ENCODE data around the gene IL1B.

Gene IL1B

DNA sequence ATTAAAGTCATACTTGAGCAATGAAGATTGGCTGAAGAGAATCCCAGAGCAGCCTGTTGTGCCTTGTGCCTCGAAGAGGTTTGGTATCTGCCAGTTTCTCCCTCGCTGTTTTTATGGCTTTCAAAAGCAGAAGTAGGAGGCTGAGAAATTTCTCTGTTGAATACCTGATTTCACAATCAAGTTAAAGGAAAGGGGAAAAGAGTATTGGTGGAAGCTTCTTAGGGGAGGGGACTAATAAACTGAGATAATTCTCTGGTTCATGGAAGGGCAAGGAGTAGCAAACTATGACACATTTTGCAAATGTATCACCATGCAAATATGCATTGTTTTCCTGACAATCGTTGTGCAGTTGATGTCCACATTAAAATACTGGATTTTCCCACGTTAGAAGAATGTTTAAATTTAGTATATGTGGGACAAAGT is at the start of gene IL1B:
IL1B (minus strand) TSS at position 85 of the 423 bp plus-strand sequence. CDS start 550 bp downstream, outside the sequence.
- no peaks in the 10 kb centered on the region for H3K9me3 ChIP-seq (ENCODE audit: control insufficient read depth, low read depth, low read length)
- H3K4me1 ChIP-seq (ENCODE audit: control insufficient read depth, low read depth, low read length): peaks cover 3% of the 10 kb centered on the region
- no peak within 1 kb of the TSS for H3K9ac ChIP-seq (ENCODE audit: low read length)
- no peaks in the 10 kb centered on the region for H3K36me3 ChIP-seq (ENCODE audit: control insufficient read depth, low read depth, low read length)
- H3K4me3 ChIP-seq (ENCODE audit: low read length): no peak within 1 kb of the TSS
- no peak within 1 kb of the TSS for H3K27ac ChIP-seq (ENCODE audit: low read length)
- no peaks in the 10 kb centered on the region for H3K27me3 ChIP-seq (ENCODE audit: control insufficient read depth, insufficient read depth, low read length)

DNA sequence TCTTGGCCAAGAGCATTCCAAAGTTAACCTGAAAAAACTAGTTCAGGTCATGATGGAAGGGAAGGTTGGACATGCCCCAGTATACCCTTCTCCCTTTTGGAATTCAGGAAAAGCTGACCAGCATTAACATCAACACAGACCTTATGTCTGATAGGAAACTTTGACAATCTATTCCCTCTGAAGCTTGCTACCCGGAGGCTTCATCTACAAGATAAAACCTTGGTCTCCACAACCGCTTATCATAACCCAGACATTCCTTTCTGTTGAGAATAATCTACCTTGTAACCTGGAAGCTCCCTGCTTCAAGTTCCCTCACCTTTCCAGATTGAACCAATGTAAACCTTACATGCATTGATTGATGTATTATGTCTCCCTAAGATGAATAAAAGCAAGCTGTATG is 49.7 kb upstream of the IL1B start:
- Histone ChIP-seq H3K4me3 (ENCODE audit: low read length) (no peak overlapping the region), H3K9ac (ENCODE audit: low read length) (no peak overlapping the region), H3K27ac (ENCODE audit: low read length) (no peak overlapping the region), H3K36me3 (ENCODE audit: control insufficient read depth, low read depth, low read length) (no peaks in the 10 kb centered on the region), H3K27me3 (ENCODE audit: control insufficient read depth, insufficient read depth, low read length) (no peaks in the 10 kb centered on the region), H3K4me1 (ENCODE audit: control insufficient read depth, low read depth, low read length) (no peaks in the 10 kb centered on the region), H3K9me3 (ENCODE audit: control insufficient read depth, low read depth, low read length) (no peaks in the 10 kb centered on the region)

DNA sequence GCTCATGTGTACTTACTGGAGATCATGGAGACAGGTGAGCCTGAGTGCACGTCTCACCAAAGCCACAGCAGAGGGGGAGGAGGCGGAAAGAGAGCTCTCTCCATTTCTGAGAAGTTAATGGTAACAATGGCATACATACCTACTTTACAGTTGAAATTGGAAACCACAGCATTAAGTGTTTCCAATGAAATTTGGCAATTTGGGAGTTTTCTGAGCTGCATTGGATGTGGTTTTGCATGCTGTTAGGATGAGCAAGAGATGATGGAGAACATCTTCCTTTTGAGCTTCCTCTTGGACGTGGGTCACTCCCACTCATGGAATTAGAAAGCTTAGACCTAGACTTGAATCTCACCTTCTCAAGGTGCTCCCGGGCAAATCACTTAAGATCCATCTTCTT is 48.9 kb upstream of the IL1B start:
- no peaks in the 10 kb centered on the region for H3K36me3 ChIP-seq (ENCODE audit: control insufficient read depth, low read depth, low read length)
- no peaks in the 10 kb centered on the region for H3K9me3 ChIP-seq (ENCODE audit: control insufficient read depth, low read depth, low read length)
- H3K27me3 ChIP-seq (ENCODE audit: control insufficient read depth, insufficient read depth, low read length): no peaks in the 10 kb centered on the region
- no peak overlapping the region for H3K4me3 ChIP-seq (ENCODE audit: low read length)
- H3K27ac ChIP-seq (ENCODE audit: low read length): no peak overlapping the region
- H3K4me1 ChIP-seq (ENCODE audit: control insufficient read depth, low read depth, low read length): no peaks in the 10 kb centered on the region
- no peak overlapping the region for H3K9ac ChIP-seq (ENCODE audit: low read length)

DNA sequence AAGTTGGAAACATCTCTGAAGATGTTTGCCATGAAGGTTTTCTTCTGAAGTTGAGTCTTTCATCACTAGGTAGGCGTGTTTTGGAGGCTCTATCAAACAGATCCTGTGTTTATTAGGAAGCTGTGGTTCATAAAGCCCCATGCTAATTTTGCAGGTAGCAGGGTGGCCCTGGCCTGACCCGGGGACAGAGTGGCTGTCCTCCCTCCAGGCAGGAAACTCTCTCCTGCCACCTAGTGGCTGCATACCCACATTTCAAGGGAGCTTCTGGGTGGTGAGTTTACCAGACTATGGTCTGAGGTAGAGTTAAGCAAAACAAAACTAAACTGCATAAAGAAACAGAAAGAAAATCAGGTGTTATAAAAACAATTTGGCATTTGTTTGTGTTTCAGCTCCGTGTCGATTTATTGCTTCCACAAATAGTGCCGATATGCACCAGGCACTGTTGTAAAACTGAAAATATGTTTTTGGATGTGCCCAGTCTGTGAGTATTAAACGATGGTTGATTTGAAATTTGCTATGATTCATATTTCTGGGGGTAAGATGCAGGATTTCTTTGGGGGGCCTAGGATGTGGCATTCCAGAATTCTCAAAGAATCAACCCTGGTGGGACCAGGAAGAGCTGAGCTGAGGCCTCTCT is 48.4 kb upstream of the IL1B start:
- no peaks in the 10 kb centered on the region for H3K36me3 ChIP-seq (ENCODE audit: control insufficient read depth, low read depth, low read length)
- H3K4me3 ChIP-seq (ENCODE audit: low read length): no peak overlapping the region
- no peak overlapping the region for H3K9ac ChIP-seq (ENCODE audit: low read length)
- H3K4me1 ChIP-seq (ENCODE audit: control insufficient read depth, low read depth, low read length): no peaks in the 10 kb centered on the region
- H3K27me3 ChIP-seq (ENCODE audit: control insufficient read depth, insufficient read depth, low read length): no peaks in the 10 kb centered on the region
- H3K27ac ChIP-seq (ENCODE audit: low read length): no peak overlapping the region
- no peaks in the 10 kb centered on the region for H3K9me3 ChIP-seq (ENCODE audit: control insufficient read depth, low read depth, low read length)

DNA sequence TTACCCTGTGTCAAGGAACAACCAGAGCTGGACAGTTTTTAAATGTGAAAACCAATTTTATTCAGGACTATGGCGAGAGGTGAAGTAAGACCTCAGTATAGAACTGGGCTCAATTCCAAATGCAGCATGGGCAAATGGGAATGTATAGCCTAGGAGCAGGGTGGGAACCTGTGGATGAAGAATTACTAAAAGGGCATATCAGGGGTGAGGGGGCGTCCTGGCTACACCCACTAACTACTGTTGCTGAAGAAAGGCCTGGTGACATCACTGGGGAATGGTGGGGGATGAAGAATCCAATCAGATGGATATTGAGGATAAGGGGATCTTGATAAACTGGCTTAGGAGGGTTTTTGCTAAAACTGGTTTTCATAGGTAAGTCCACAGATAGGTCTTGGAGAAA is 47.1 kb upstream of the IL1B start:
- no peaks in the 10 kb centered on the region for H3K36me3 ChIP-seq (ENCODE audit: control insufficient read depth, low read depth, low read length)
- no peak overlapping the region for H3K9ac ChIP-seq (ENCODE audit: low read length)
- no peaks in the 10 kb centered on the region for H3K4me1 ChIP-seq (ENCODE audit: control insufficient read depth, low read depth, low read length)
- no peaks in the 10 kb centered on the region for H3K9me3 ChIP-seq (ENCODE audit: control insufficient read depth, low read depth, low read length)
- no peak overlapping the region for H3K27ac ChIP-seq (ENCODE audit: low read length)
- H3K4me3 ChIP-seq (ENCODE audit: low read length): no peak overlapping the region
- no peaks in the 10 kb centered on the region for H3K27me3 ChIP-seq (ENCODE audit: control insufficient read depth, insufficient read depth, low read length)

DNA sequence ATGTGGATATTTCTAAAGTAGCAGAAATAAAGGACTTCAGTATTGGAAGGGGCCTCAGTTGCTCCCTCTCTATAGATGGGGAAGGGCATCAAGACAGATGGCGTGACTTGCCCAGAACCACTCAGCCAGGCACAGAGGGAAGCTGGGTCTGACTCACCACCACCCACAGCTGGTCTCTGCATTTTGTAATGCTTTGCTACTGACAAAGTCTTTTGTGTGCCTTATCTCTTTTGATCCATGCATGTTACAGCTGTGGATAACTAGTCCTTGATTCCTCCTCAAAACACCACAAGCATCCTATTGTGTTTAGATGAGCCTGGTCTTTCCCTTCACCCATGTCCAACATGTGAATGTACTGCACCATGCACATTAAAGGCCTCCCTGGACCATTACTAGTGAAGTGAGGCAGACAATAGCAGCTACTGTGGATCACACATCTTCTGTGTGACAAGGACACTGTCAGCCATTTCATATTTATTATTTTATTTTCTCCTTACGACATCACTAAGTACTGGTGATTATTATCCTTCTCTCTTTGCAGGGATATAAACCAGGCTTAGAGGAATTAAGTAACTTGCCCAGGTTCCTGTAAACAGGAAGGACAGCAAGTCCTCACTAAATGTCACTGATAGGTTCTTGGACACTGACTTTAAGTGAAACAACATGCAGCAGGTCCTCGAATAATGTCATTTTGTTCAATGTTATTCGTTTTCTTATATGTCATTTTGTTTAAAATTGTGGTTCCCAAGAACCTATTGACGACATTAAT is 44.8 kb upstream of the IL1B start:
- Histone ChIP-seq H3K9ac (ENCODE audit: low read length) (no peak overlapping the region), H3K36me3 (ENCODE audit: control insufficient read depth, low read depth, low read length) (no peaks in the 10 kb centered on the region), H3K4me3 (ENCODE audit: low read length) (no peak overlapping the region), H3K27me3 (ENCODE audit: control insufficient read depth, insufficient read depth, low read length) (no peaks in the 10 kb centered on the region), H3K9me3 (ENCODE audit: control insufficient read depth, low read depth, low read length) (no peaks in the 10 kb centered on the region), H3K4me1 (ENCODE audit: control insufficient read depth, low read depth, low read length) (no peaks in the 10 kb centered on the region), H3K27ac (ENCODE audit: low read length) (no peak overlapping the region)

DNA sequence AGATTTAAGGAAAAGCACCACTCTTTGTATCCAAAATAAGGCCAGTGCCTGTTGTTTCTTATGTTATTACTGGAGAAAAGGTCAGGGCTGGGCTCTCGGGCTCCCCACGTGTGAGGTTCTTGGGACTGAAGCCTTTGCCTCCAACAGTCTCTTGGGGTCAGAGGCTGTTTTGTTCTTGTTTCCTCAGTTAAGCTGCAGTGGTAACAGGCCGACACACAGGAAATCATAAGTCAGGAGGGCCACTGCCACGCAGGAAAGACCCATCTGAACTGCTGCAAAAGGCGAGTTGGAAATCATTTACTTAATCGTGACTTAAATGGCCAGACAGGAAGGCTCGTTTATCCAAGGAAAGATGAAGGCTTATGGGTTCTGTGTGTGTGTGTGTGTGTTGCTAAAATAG is 44.1 kb upstream of the IL1B start:
- no peak overlapping the region for H3K4me3 ChIP-seq (ENCODE audit: low read length)
- no peak overlapping the region for H3K9ac ChIP-seq (ENCODE audit: low read length)
- H3K27me3 ChIP-seq (ENCODE audit: control insufficient read depth, insufficient read depth, low read length): no peaks in the 10 kb centered on the region
- no peaks in the 10 kb centered on the region for H3K9me3 ChIP-seq (ENCODE audit: control insufficient read depth, low read depth, low read length)
- H3K27ac ChIP-seq (ENCODE audit: low read length): no peak overlapping the region
- no peaks in the 10 kb centered on the region for H3K36me3 ChIP-seq (ENCODE audit: control insufficient read depth, low read depth, low read length)
- no peaks in the 10 kb centered on the region for H3K4me1 ChIP-seq (ENCODE audit: control insufficient read depth, low read depth, low read length)

DNA sequence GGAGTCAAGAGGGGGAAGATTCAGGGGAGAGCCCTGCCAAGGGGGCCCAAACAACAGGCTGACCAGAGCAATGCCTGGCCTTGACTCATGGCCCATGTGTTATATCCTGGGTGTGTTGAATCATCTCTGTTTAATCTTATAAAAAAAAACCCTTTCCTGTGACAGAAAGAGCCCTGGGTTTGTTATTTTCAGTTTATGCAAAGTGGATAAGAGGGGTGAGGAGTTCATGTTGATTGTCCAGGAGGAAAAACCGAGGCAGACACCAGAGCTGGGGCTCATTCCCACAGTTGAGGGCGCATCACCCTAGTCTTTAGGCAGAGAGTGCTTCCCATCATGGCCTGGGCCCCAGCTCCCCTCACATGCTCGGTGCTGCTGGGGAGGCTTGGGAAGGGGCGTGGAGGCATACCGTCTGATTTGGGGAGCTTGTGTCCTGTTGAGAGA is 43.5 kb upstream of the IL1B start:
- Histone ChIP-seq H3K27ac (ENCODE audit: low read length) (no peak overlapping the region), H3K36me3 (ENCODE audit: control insufficient read depth, low read depth, low read length) (no peaks in the 10 kb centered on the region), H3K4me3 (ENCODE audit: low read length) (no peak overlapping the region)

DNA sequence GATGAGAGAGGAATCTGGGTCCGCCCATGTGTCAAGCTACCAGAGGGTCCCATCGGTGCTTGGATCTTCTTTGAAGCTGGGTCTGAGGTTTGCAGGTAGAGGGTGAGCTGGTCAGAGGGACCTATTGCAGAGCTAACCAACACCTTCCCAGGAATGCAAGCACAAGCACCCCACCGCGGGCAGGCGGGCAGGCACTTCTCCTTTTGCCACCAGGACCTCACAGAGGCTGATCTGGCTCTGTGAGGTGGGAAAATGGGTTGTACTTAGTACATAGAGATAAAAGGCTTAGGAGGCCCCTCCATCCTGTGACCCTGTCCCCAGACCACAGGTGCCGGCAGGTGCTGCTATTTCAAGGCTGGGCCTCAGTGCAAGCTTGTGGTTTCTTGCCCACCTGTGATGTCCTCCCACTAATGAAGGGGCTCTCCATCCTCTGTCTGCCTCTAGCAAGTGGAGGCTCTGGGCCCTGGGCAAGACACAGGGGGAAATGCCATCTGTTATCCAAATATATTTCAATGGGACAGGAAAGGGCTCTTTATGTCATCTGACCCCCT is 43.0 kb upstream of the IL1B start:
- H3K36me3 ChIP-seq (ENCODE audit: control insufficient read depth, low read depth, low read length): no peaks in the 10 kb centered on the region
- no peaks in the 10 kb centered on the region for H3K4me1 ChIP-seq (ENCODE audit: control insufficient read depth, low read depth, low read length)

More for the DNA sequence above, 43.5 kb upstream of the IL1B start:
- no peaks in the 10 kb centered on the region for H3K27me3 ChIP-seq (ENCODE audit: control insufficient read depth, insufficient read depth, low read length)
- H3K9ac ChIP-seq (ENCODE audit: low read length): no peak overlapping the region
- no peaks in the 10 kb centered on the region for H3K4me1 ChIP-seq (ENCODE audit: control insufficient read depth, low read depth, low read length)
- H3K9me3 ChIP-seq (ENCODE audit: control insufficient read depth, low read depth, low read length): no peaks in the 10 kb centered on the region

DNA sequence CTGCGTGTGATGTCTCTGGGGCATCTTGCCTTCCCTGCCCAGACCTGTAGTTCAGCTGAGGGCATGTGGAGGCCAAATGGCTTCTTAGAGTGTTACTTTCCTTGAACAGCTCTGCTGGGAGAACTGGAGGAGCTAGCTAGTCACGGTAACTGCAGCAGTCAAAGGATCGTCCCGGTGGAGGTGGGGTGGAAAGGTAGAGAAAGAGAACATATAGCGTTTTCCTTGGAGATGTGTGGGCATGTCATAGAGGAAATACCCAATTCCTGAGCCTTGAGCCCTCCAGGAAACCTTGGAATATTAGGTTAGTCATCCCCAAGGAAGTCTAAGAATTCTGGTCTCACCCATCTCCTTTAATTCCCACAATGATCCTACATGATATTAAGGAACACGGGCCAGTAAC is 40.8 kb upstream of the IL1B start:
- H3K27me3 ChIP-seq (ENCODE audit: control insufficient read depth, insufficient read depth, low read length): no peaks in the 10 kb centered on the region
- no peak overlapping the region for H3K9ac ChIP-seq (ENCODE audit: low read length)
- no peak overlapping the region for H3K27ac ChIP-seq (ENCODE audit: low read length)
- H3K4me3 ChIP-seq (ENCODE audit: low read length): no peak overlapping the region
- no peaks in the 10 kb centered on the region for H3K4me1 ChIP-seq (ENCODE audit: control insufficient read depth, low read depth, low read length)
- no peaks in the 10 kb centered on the region for H3K9me3 ChIP-seq (ENCODE audit: control insufficient read depth, low read depth, low read length)
- no peaks in the 10 kb centered on the region for H3K36me3 ChIP-seq (ENCODE audit: control insufficient read depth, low read depth, low read length)

More for the DNA sequence above, 43.0 kb upstream of the IL1B start:
- H3K9me3 ChIP-seq (ENCODE audit: control insufficient read depth, low read depth, low read length): no peaks in the 10 kb centered on the region
- H3K9ac ChIP-seq (ENCODE audit: low read length): no peak overlapping the region
- H3K4me3 ChIP-seq (ENCODE audit: low read length): no peak overlapping the region
- no peaks in the 10 kb centered on the region for H3K27me3 ChIP-seq (ENCODE audit: control insufficient read depth, insufficient read depth, low read length)
- no peak overlapping the region for H3K27ac ChIP-seq (ENCODE audit: low read length)

DNA sequence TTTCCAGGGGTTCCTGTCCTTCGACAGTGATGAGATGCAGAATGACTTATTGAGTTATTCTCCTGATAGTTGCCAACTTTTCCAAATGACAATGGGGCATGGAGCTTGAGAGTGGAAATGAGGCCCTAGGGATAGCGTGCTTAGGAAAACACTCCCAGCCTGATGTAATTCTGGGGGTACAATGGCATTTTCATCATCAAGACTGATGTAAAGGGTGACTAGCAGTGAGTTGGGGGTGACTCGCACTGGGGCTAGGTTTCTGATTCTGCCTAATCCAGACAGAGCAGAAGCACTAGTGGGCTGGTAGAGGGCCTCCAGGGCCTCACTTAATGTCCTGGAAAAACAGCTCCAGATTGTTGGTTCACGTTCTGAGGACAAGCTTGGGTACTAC is 40.4 kb upstream of the IL1B start:
- no peaks in the 10 kb centered on the region for H3K36me3 ChIP-seq (ENCODE audit: control insufficient read depth, low read depth, low read length)
- H3K9ac ChIP-seq (ENCODE audit: low read length): no peak overlapping the region
- no peak overlapping the region for H3K27ac ChIP-seq (ENCODE audit: low read length)
- H3K9me3 ChIP-seq (ENCODE audit: control insufficient read depth, low read depth, low read length): no peaks in the 10 kb centered on the region
- H3K4me3 ChIP-seq (ENCODE audit: low read length): no peak overlapping the region
- no peaks in the 10 kb centered on the region for H3K27me3 ChIP-seq (ENCODE audit: control insufficient read depth, insufficient read depth, low read length)
- no peaks in the 10 kb centered on the region for H3K4me1 ChIP-seq (ENCODE audit: control insufficient read depth, low read depth, low read length)
